SJSA1 (cell line): ENCODE data around the gene RBPJL. TPM values are rescaled to one million over a fixed set of nuclear protein-coding genes. Genes with fewer than 3 reads are reported as not detected.

Source experiments
- DNase-seq, 2 experiments: peaks; one replicate each; pipeline ENCODE4 v3.0.0-alpha.2; 2015 to 2020; ENCODE audit warnings: low spot score in 2 of 2, low read depth in 1 of 2
- H3K27ac ChIP-seq: fragments of 250-450 bp; sonication (Bioruptor Pico); 2 replicates; pipeline ENCODE4 v1.5.1; 2020; ENCODE audit warnings: mild to moderate bottlenecking, moderate library complexity
- H3K27me3 ChIP-seq: fragments of 250-450 bp; sonication (Bioruptor Pico); replicated peaks from 2 replicates; pipeline ENCODE4 v1.5.1; 2020; ENCODE audit warnings: mild to moderate bottlenecking, moderate library complexity
- H3K36me3 ChIP-seq: fragments of 250-450 bp; sonication (Bioruptor Pico); 2 replicates; pipeline ENCODE4 v1.5.1; 2020; ENCODE audit warnings: mild to moderate bottlenecking
- H3K4me1 ChIP-seq: fragments of 250-450 bp; sonication (Bioruptor Pico); replicated peaks from 2 replicates; pipeline ENCODE4 v1.6.1; 2021; ENCODE audit warnings: mild to moderate bottlenecking
- H3K4me3 ChIP-seq: fragments of 250-450 bp; sonication (Bioruptor Pico); 2 replicates; pipeline ENCODE4 v1.5.1; 2020; ENCODE audit warnings: mild to moderate bottlenecking
- H3K9me3 ChIP-seq: fragments of 250-450 bp; sonication (Bioruptor Pico); replicated peaks from 2 replicates; pipeline ENCODE4 v1.5.1; 2020; ENCODE audit warnings: mild to moderate bottlenecking
- total RNA-seq: library from RNA; depleted of rRNA; stranded (reverse); fragments of >200 nt; shearing (Covaris generic); gene quantifications from 2 replicates; pipeline ENCODE4 v1.2.3, GENCODE V29; 2014

The RBPJL gene
- total RNA-seq, 1 experiment from 2014 or later: not detected

DNA sequence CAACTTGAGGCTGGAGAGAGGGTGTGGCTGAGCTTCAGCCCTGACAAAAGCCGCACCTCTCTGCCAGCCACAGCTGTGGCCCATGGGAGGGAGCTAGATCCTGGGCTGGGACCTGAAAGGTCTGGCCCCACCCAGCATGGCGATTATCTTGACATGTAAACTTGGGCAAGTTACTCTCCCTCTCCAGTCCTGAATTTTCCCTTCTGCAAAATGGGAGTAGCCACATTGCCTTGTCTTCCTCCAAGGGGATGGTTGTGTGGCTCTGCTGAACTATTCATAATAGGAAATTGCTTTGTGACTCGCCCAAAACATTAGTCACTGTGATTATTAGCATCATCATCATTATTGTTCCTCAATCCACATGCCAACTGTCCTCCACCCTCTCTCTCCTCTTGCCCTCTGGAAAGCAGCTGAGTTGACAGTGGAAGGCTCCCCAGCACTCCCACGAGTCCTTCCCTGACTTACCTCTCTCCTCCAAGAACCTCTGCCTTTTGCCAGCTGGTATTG lies 23.0 kb upstream of the RBPJL start:
- no peak for DNase-seq

GRCh38 chr20:45288376-45288775 lies 18.3 kb upstream of the RBPJL start:
- Histone ChIP-seq H3K9me3 (no peaks in the 10 kb centered on the region), H3K27ac (no peak overlapping the region), H3K4me1 (peaks cover 8% of the 10 kb centered on the region), H3K36me3 (no peaks in the 10 kb centered on the region), H3K27me3 (peaks cover 30% of the 10 kb centered on the region), H3K4me3 (no peak overlapping the region)
- DNase-seq: no peak

More for the DNA sequence above, 23.0 kb upstream of the RBPJL start:
- no peak overlapping the region for H3K27ac ChIP-seq
- no peaks in the 10 kb centered on the region for H3K9me3 ChIP-seq
- H3K27me3 ChIP-seq: peaks cover 30% of the 10 kb centered on the region
- H3K4me1 ChIP-seq: no peaks in the 10 kb centered on the region
- no peaks in the 10 kb centered on the region for H3K36me3 ChIP-seq
- no peak overlapping the region for H3K4me3 ChIP-seq

GRCh38 chr20:45288860-45289259 lies 17.8 kb upstream of the RBPJL start:
- Histone ChIP-seq H3K4me3 (no peak overlapping the region), H3K27ac (no peak overlapping the region), H3K27me3 (peaks cover 30% of the 10 kb centered on the region), H3K9me3 (no peaks in the 10 kb centered on the region), H3K36me3 (no peaks in the 10 kb centered on the region), H3K4me1 (peaks cover 11% of the 10 kb centered on the region)
- DNase-seq: no peak

GRCh38 chr20:45289942-45290676 lies 16.5 kb upstream of the RBPJL start:
- no peak for DNase-seq
- Histone ChIP-seq H3K27me3 (peaks cover 26% of the 10 kb centered on the region), H3K4me1 (peaks cover 11% of the 10 kb centered on the region), H3K9me3 (no peaks in the 10 kb centered on the region; the same call in 1 of the 2 replicates), H3K27ac (no peak overlapping the region), H3K4me3 (no peak overlapping the region), H3K36me3 (no peaks in the 10 kb centered on the region)

- no peaks in the 10 kb centered on the region for H3K36me3 ChIP-seq
- H3K27ac ChIP-seq: no peak overlapping the region
- peak; percentile 71 to 81 for DNase-seq
- H3K4me1 ChIP-seq: peaks cover 11% of the 10 kb centered on the region
- no peak overlapping the region for H3K4me3 ChIP-seq
- H3K27me3 ChIP-seq: peaks cover 20% of the 10 kb centered on the region; the same call in 1 of the 2 replicates
- H3K9me3 ChIP-seq: no peaks in the 10 kb centered on the region; the same call in 1 of the 2 replicates
Observed at GRCh38 chr20:45290677-45291355, 15.8 kb upstream of the RBPJL start.

GRCh38 chr20:45291526-45291925 lies 15.1 kb upstream of the RBPJL start:
- H3K4me1 ChIP-seq: peaks cover 11% of the 10 kb centered on the region
- H3K27me3 ChIP-seq: peaks cover 14% of the 10 kb centered on the region; the same call in 1 of the 2 replicates
- DNase-seq: no peak
- H3K36me3 ChIP-seq: no peaks in the 10 kb centered on the region
- no peaks in the 10 kb centered on the region; the same call in 1 of the 2 replicates for H3K9me3 ChIP-seq
- no peak overlapping the region for H3K4me3 ChIP-seq
- H3K27ac ChIP-seq: no peak overlapping the region

DNA sequence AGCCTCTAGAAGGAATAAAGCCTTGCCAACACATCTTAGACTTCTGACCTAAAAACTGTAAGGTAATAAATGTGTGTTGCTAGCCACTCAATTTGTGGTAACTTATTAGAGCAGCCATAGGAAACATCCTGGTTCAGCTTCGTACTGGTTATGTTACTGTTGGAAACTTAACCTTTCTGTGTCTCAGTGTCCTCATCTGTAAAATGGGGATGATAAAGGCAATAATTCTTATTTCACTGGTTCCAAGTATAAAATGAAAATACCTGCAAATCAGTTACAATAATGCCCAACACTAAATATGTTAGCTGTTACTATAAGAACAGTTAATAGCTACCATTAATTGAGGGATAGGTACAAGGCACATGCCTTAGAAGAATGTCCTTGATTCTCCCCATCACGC lies 14.3 kb upstream of the RBPJL start:
- no peak overlapping the region for H3K27ac ChIP-seq
- peaks cover 11% of the 10 kb centered on the region; the same call in 1 of the 2 replicates for H3K27me3 ChIP-seq
- no peak overlapping the region for H3K4me3 ChIP-seq
- DNase-seq: no peak
- H3K9me3 ChIP-seq: no peaks in the 10 kb centered on the region; the same call in 1 of the 2 replicates
- H3K36me3 ChIP-seq: no peaks in the 10 kb centered on the region
- H3K4me1 ChIP-seq: peaks cover 11% of the 10 kb centered on the region

GRCh38 chr20:45293041-45294002 lies 13.3 kb upstream of the RBPJL start:
- peak; percentile 87 to 88 for DNase-seq
- H3K4me3 ChIP-seq: peak overlapping the region; percentile 47
- no peaks in the 10 kb centered on the region for H3K36me3 ChIP-seq
- peak overlapping the region; percentile 36 for H3K27ac ChIP-seq
- no peaks in the 10 kb centered on the region; the same call in 1 of the 2 replicates for H3K9me3 ChIP-seq
- H3K27me3 ChIP-seq: peaks cover 4% of the 10 kb centered on the region; the same call in 1 of the 2 replicates
- peaks cover 11% of the 10 kb centered on the region for H3K4me1 ChIP-seq

GRCh38 chr20:45294003-45294368 lies 12.7 kb upstream of the RBPJL start:
- peaks cover 4% of the 10 kb centered on the region; the same call in 1 of the 2 replicates for H3K27me3 ChIP-seq
- no peak for DNase-seq
- no peaks in the 10 kb centered on the region; the same call in 1 of the 2 replicates for H3K9me3 ChIP-seq
- no peaks in the 10 kb centered on the region for H3K36me3 ChIP-seq
- peaks cover 11% of the 10 kb centered on the region for H3K4me1 ChIP-seq
- peak overlapping the region; percentile 47 for H3K4me3 ChIP-seq
- no peak overlapping the region for H3K27ac ChIP-seq

DNA sequence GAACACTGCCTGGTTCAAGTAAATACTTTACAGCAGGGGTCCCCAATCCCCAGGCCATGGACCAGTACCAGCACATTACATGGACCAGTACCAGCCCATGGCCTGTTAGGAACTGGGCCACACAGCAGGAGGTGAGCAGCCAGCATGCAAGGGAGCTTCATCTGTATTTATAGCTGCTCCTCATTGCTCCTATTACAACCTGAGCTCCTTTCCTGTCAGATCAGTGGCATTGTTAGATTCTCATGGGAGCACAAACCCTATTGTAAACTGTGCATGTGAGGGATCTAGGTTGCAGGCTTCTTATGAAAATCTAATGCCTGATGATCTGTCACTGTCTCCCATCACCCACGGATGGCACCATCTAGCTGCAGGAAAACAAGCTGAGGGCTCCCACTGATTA lies 12.0 kb upstream of the RBPJL start:
- no peaks in the 10 kb centered on the region for H3K36me3 ChIP-seq
- peaks cover 11% of the 10 kb centered on the region for H3K4me1 ChIP-seq
- no peak overlapping the region for H3K27ac ChIP-seq
- H3K4me3 ChIP-seq: no peak overlapping the region
- peaks cover 4% of the 10 kb centered on the region; the same call in 1 of the 2 replicates for H3K27me3 ChIP-seq
- no peaks in the 10 kb centered on the region; the same call in 1 of the 2 replicates for H3K9me3 ChIP-seq
- DNase-seq: no peak

DNA sequence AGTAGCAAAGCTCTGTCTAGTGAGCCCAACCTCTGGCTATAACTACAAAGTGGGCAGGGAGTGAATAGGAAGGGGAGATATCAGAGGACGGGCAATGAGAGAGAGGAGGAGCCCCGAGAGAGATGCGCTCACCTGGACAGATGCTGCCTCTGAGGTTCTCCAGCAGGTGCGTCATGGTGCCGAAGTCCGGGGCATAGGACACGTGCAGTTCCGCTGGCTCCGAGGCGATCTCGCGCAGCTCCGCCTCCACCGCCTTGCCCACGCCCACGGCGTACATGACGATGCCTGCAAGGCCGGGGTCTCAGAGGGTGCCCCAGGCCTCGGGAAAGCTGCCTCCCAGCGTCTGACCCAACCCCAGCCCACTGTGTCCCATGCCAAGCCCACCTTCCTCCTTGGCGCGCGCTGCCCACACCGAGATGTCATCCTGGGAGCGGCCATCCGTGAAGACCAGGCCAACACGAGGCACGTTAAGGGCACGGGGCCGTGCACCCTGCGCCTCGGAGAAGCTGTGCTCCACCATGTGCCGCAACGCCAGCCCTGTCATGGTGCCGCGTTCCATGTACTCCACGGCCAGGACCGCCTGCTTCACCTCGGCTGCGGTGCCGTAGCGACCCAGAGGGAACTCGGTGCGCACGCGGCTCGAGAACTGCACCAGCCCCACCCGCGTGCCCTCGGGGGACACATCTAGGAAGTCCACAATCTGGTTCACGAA lies 8.7 kb upstream of the RBPJL start:
- Histone ChIP-seq H3K4me3 (no peak overlapping the region), H3K9me3 (no peaks in the 10 kb centered on the region; the same call in 1 of the 2 replicates), H3K27ac (no peak overlapping the region), H3K36me3 (no peaks in the 10 kb centered on the region), H3K27me3 (no peaks in the 10 kb centered on the region; the same call in 1 of the 2 replicates), H3K4me1 (peaks cover 10% of the 10 kb centered on the region)
- DNase-seq: no peak

- Histone ChIP-seq H3K4me3 (no peak overlapping the region), H3K27me3 (no peaks in the 10 kb centered on the region), H3K36me3 (no peaks in the 10 kb centered on the region), H3K27ac (no peak overlapping the region), H3K4me1 (peaks cover 3% of the 10 kb centered on the region; the same call in 1 of the 2 replicates), H3K9me3 (no peaks in the 10 kb centered on the region; the same call in 1 of the 2 replicates)
- no peak for DNase-seq
Observed at GRCh38 chr20:45299786-45300185, 6.9 kb upstream of the RBPJL start.
